DND-41 (cell line): ENCODE measurements around the gene SORL1-AS1.

Source experiments
- ATAC-seq: fragments of 200-7000 bp; cut with Tn5 transposase; 3 replicates; pipeline ENCODE4 v1.9.1; 2021; ENCODE audit warnings: low read depth; ENCODE audit not compliant: insufficient read depth
- DNase-seq: peaks from one replicate; pipeline ENCODE4 v3.0.0-alpha.2; 2020
- H2AFZ ChIP-seq: 2 replicates; pipeline ENCODE4 v1.6.0; 2012; ENCODE audit warnings: low read depth, low read length
- H3K27ac ChIP-seq: 2 replicates; pipeline ENCODE4 v1.5.1; 2012; ENCODE audit warnings: low read length, inconsistent platforms
- H3K27me3 ChIP-seq: fragments of 200-600 bp; sonication (generic); 2 replicates; pipeline ENCODE4 v1.6.0; 2012; ENCODE audit warnings: low read length, mild to moderate bottlenecking, inconsistent platforms; ENCODE audit not compliant: insufficient read depth, poor library complexity
- H3K36me3 ChIP-seq: 2 replicates; pipeline ENCODE4 v1.5.1; 2012; ENCODE audit warnings: low read length, inconsistent platforms; ENCODE audit not compliant: insufficient read depth
- H3K4me1 ChIP-seq: 2 replicates; pipeline ENCODE4 v1.5.1; 2012; ENCODE audit warnings: mild to moderate bottlenecking, low read length; ENCODE audit not compliant: insufficient read depth
- H3K4me2 ChIP-seq: 2 replicates; pipeline ENCODE4 v1.6.0; 2012; ENCODE audit warnings: mild to moderate bottlenecking, moderate library complexity, low read length, inconsistent platforms; ENCODE audit not compliant: insufficient read depth
- H3K4me3 ChIP-seq, 2 experiments: fragments of 200-600 bp in 1 of 2; shearing (Covaris generic) in 1 of 2; 2 replicates each; pipeline ENCODE4 v1.5.1; 2012 to 2016; ENCODE audit warnings: inconsistent platforms in 2 of 2, low read length in 2 of 2, mild to moderate bottlenecking in 2 of 2, low read depth in 1 of 2, moderate library complexity in 1 of 2
- H3K79me2 ChIP-seq: 2 replicates; pipeline ENCODE4 v1.6.0; 2012; ENCODE audit warnings: low read length, inconsistent platforms; ENCODE audit not compliant: insufficient read depth
- H3K9ac ChIP-seq: 2 replicates; pipeline ENCODE4 v1.6.0; 2012; ENCODE audit warnings: low read depth, mild to moderate bottlenecking, inconsistent platforms, low read length, moderate library complexity
- H3K9me3 ChIP-seq: 2 replicates; pipeline ENCODE4 v1.5.1; 2012; ENCODE audit warnings: low read length, moderate library complexity, mild to moderate bottlenecking, inconsistent platforms; ENCODE audit not compliant: insufficient read depth, severe bottlenecking
- H4K20me1 ChIP-seq: 2 replicates; pipeline ENCODE4 v1.6.0; 2012; ENCODE audit warnings: low read length; ENCODE audit not compliant: insufficient read depth
- EZH2 ChIP-seq: IDR thresholded peaks from 3 replicates; pipeline ENCODE4 v1.6.1; 2012; ENCODE audit warnings: borderline replicate concordance, low read depth, mild to moderate bottlenecking, moderate library complexity, low read length, inconsistent platforms; ENCODE audit not compliant: severe bottlenecking
- TF ChIP-seq, protein P1 (sequence below): IDR thresholded peaks from 2 replicates; pipeline ENCODE4 v1.5.1; 2012; ENCODE audit warnings: borderline replicate concordance, low read length, moderate library complexity, mild to moderate bottlenecking; ENCODE audit not compliant: poor library complexity, severe bottlenecking; ENCODE audit errors: extremely low read depth

Gene SORL1-AS1

DNA sequence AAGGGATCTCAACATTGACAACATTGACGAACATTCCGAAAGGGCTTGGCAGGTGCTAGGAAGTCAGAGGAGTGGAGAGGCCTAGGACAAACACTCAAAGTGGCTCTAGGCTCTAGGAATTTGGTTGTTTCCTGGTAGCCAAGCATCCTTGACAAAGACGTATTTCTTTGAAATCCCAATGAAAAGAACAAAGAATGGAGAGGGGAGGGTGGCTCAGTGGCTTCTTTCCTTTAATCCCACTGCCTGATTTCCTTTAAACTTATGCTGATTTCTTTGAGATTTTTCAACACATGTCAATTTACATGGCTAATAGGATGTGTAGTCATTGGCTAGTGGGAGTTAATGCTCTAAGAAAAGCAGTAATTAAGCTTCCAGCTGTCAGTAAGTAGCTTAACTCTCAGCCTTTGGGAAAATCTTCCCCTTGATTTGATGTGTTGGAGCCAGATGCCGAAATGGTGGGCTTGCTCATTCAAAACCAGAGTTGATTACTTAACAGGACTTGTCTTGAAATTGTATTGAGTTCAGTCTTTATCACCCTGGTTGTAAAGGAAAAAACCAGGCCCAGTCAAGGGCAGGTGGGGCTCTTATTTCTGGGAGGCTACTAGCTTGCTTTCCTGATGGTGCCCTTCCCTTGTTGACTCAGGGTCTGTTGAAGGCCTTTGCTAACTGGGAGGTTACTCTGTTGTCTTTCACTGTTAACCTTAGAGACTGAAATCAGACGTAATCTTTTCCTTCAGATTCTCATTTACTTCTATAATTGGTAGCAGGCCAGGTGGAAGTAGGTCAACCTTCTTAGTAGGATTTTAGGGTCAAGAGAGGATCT lies 44.6 kb upstream of the SORL1-AS1 start:
- no peak overlapping the region for H3K9ac ChIP-seq
- no peak overlapping the region for H3K27ac ChIP-seq
- H3K4me1 ChIP-seq = peaks cover 9% of the 10 kb centered on the region
- TF ChIP-seq, protein P1, sequence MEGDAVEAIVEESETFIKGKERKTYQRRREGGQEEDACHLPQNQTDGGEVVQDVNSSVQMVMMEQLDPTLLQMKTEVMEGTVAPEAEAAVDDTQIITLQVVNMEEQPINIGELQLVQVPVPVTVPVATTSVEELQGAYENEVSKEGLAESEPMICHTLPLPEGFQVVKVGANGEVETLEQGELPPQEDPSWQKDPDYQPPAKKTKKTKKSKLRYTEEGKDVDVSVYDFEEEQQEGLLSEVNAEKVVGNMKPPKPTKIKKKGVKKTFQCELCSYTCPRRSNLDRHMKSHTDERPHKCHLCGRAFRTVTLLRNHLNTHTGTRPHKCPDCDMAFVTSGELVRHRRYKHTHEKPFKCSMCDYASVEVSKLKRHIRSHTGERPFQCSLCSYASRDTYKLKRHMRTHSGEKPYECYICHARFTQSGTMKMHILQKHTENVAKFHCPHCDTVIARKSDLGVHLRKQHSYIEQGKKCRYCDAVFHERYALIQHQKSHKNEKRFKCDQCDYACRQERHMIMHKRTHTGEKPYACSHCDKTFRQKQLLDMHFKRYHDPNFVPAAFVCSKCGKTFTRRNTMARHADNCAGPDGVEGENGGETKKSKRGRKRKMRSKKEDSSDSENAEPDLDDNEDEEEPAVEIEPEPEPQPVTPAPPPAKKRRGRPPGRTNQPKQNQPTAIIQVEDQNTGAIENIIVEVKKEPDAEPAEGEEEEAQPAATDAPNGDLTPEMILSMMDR = no peak
- TF ChIP-seq EZH2 = no peak
- DNase-seq = no peak
- H3K27me3 ChIP-seq = no peaks in the 10 kb centered on the region
- H3K79me2 ChIP-seq = no peaks in the 10 kb centered on the region
- H3K4me2 ChIP-seq = no peak overlapping the region
- H3K36me3 ChIP-seq = peaks cover 71% of the 10 kb centered on the region
- H3K4me3 ChIP-seq = no peak overlapping the region
- H4K20me1 ChIP-seq = no peaks in the 10 kb centered on the region
- H2AFZ ChIP-seq = no peak overlapping the region
- no peaks in the 10 kb centered on the region for H3K9me3 ChIP-seq
- ATAC-seq = no peak

DNA sequence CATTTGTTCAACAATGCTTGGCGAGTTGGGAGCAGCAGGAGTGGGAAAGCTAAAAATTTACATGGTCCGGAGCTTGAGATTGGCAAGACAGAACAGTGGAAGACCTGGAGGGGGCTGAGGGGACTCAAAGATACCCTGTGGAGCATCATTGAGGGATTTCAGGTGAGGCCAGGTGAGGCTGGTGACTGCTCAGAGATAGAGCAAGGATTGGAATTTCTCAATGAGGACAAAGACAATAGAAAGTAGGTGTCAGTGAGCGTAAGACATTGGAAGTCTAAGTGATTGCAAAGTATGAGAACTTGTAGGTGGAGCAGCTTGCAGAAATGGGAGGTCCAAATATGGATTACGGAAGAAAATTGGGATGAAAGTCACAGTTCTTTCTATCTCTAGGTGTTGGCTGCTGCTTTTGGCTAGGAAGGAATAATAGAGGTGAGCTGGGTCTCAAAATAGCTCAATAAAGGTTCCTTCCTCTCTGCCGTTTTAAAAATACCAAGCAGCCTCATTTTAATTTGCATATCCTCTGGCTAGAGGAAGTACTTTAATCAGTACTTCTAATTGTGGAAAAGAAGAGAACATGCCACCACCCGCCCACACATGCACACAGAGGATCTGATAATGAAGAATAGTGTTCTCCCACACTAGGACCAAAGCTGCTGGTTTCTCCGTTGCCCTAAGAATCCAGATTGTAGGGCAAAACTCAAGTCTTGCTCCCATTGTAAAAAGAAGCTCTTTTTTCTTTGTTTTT lies 41.8 kb upstream of the SORL1-AS1 start:
- Histone ChIP-seq H3K79me2 (no peaks in the 10 kb centered on the region), H3K4me3 (no peak overlapping the region), H3K9me3 (no peaks in the 10 kb centered on the region), H4K20me1 (no peaks in the 10 kb centered on the region), H2AFZ (no peak overlapping the region), H3K4me1 (peaks cover 9% of the 10 kb centered on the region), H3K36me3 (peaks cover 70% of the 10 kb centered on the region), H3K9ac (no peak overlapping the region), H3K27ac (peak overlapping the region; percentile 11; the same call in 1 of the 2 replicates), H3K4me2 (no peak overlapping the region), H3K27me3 (no peaks in the 10 kb centered on the region)
- no peak for TF ChIP-seq EZH2
- TF ChIP-seq, protein P1 = no peak
- ATAC-seq (peak; percentile 53; the same call in 1 of the 3 replicates), DNase-seq (no peak)

DNA sequence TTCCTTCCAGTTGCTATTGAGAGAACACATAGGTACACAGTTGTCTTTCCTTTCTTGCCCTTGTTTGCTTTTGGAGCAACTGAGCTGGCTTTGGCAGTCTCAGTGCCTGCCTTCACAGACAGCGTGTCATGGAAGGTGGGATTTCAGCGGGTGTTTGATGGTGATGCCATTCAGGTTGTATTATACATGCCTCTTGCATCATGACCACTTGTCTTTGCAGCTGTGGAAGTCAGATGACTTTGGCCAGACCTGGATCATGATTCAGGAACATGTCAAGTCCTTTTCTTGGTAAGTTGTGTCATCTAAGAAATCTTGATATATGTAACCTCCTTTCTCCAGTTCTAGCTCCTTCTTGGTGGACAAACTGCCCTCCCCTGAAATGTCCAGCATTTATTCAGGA lies 37.1 kb upstream of the SORL1-AS1 start:
- H3K9me3 ChIP-seq = no peaks in the 10 kb centered on the region
- TF ChIP-seq EZH2 = no peak
- TF ChIP-seq, protein P1 = no peak
- H3K4me3 ChIP-seq = no peak overlapping the region
- H4K20me1 ChIP-seq = no peaks in the 10 kb centered on the region
- H3K79me2 ChIP-seq = 0 out of 2 replicates have a peak, but pooled peaks cover 2% of the 10 kb centered on the region
- no peaks in the 10 kb centered on the region for H3K27me3 ChIP-seq
- no peak for ATAC-seq
- no peak overlapping the region for H3K4me2 ChIP-seq
- DNase-seq = no peak
- H3K4me1 ChIP-seq = peaks cover 7% of the 10 kb centered on the region
- no peak overlapping the region for H2AFZ ChIP-seq
- H3K36me3 ChIP-seq = peaks cover 59% of the 10 kb centered on the region
- H3K9ac ChIP-seq = no peak overlapping the region
- H3K27ac ChIP-seq = no peak overlapping the region
